ENCODE measurements around the gene MLEC.

MLEC gene

GRCh38 chr12:120690083-120690450, 3.1 kb downstream of the MLEC start:
- in situ Hi-C loops (cut with MboI; ENCODE audit: low sequenced_read_pairs) = no loop called here

- in situ Hi-C loops (cut with MboI; ENCODE audit: low sequenced_read_pairs) = no loop called here
Measured at GRCh38 chr12:120690978-120691377, 4.0 kb downstream of the MLEC start.

GRCh38 chr12:120692524-120693033, 5.6 kb downstream of the MLEC start:
- in situ Hi-C loops (cut with MboI; ENCODE audit: low sequenced_read_pairs) = no loop called here

DNA sequence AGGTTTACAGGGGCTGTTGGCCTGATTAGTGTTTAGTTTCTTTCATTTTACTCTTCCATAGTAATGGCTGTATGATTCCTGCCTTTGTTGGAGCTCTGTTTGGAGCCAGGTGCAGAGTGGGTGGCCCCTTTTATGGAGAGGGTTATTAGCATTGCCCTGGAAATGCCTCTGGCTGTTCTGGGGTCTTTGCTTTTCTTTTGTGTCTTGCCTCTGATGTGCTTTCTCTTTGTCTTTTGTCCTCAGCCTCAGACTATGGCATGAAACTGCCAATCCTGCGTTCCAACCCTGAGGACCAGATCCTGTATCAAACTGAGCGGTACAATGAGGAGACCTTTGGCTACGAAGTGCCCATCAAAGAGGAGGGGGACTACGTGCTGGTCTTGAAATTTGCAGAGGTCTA, 6.9 kb downstream of the MLEC start:
- in situ Hi-C loops (cut with MboI; ENCODE audit: low sequenced_read_pairs) = no loop called here

DNA sequence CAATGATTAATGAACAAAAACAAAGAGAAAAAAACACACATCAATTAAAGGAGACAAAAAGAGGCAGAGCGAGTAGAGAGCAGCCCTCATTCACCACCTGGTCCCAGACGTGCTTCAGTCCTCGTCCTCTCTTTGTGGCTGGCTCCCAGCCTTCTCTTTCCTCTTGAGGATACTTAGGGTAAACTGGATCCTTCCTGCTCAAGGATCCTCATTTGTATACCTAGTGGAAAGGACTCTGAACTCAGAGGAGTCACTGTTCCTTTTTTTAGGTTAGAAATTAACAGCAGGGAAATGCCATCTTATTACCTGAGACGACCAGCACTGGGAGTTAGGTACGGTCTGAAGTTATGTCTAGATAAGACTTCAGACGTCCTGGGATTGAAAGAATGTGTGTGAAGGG, 9.7 kb downstream of the MLEC start:
- in situ Hi-C loops (cut with MboI; ENCODE audit: low sequenced_read_pairs) = no loop called here

- in situ Hi-C loops (cut with MboI; ENCODE audit: low sequenced_read_pairs) = no loop called here
Measured at GRCh38 chr12:120697344-120697743, 10.4 kb downstream of the MLEC start.

GRCh38 chr12:120698665-120699064, 11.7 kb downstream of the MLEC start:
- in situ Hi-C loops (cut with MboI; ENCODE audit: low sequenced_read_pairs) = no loop called here

DNA sequence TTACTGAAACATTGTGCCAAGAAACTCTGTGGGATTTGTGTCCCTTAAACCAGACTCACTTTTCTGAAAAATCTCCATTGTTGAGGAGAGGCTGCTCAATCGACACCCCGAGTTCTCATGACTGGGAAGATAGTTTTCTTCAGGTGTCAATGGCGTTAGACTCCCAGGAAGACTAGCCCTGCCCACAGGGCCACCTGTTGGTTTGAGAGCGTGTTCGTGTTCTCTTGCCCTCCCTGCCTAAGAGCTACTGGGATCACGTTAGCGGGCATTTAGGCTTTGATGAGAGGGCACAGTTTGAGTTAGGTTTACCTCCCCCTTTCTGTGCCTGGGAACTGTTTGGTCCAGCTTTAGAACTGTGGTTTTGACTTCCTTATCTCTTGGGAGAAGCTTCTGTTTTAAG, 12.6 kb downstream of the MLEC start:
- in situ Hi-C loops (cut with MboI; ENCODE audit: low sequenced_read_pairs) = no loop called here

GRCh38 chr12:120700886-120701285, 13.9 kb downstream of the MLEC start:
- in situ Hi-C loops (cut with MboI; ENCODE audit: low sequenced_read_pairs) = no loop called here

DNA sequence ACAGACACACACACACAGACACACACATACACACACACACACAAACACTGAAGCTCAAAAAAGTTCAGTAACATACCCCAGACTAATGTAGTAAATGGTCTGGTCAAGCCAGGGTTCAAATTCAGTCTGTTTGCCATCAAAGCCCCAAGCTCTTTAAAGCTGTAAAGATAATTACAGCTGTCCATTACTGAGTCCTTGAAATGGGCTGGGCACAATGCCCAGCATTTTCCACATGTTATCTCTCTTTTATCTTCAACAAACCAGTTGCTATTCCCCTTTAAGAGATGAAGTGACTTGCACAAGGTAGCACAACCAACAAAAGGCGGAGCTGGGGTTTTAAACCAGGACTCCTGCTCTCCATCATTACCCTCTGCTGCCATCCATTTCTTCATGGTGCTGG, 15.7 kb downstream of the MLEC start:
- in situ Hi-C loops (cut with MboI; ENCODE audit: low sequenced_read_pairs) = no loop called here

GRCh38 chr12:120703311-120703942, 16.5 kb downstream of the MLEC start:
- in situ Hi-C loops (cut with MboI; ENCODE audit: low sequenced_read_pairs) = no loop called here

GRCh38 chr12:120705618-120706017, 18.7 kb downstream of the MLEC start:
- in situ Hi-C loops (cut with MboI; ENCODE audit: low sequenced_read_pairs) = no loop called here

GRCh38 chr12:120706029-120706428, 19.1 kb downstream of the MLEC start:
- in situ Hi-C loops (cut with MboI; ENCODE audit: low sequenced_read_pairs) = no loop called here

DNA sequence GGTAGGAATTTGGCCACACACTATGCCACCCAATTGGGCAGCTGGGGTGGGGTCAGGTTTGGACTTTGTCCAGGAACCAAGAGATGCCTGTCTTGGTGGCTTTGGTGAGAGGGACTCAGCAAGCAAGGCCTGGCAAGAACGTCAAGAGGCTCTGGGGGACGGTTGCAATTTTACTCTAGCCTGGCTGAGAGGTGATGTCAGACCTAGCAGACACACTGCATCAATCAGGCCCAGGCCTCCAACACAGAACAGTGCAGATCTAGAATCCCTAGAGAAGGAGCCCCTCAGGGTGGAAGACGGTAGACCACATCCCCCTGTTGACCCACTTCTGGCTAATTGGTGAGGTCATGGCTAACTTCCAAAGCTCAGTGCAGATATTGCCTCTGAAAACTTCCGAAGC, 21.7 kb downstream of the MLEC start:
- in situ Hi-C loops (cut with MboI; ENCODE audit: low sequenced_read_pairs) = no loop called here

- in situ Hi-C loops (cut with MboI; ENCODE audit: low sequenced_read_pairs) = loop anchor here (10.0 kb wide), 1 partner anchor 125 kb away; the partner anchor contains the start of gene POP5
Measured at GRCh38 chr12:120710031-120710804, 23.3 kb downstream of the MLEC start, which contains the start of gene UNC119B. TSS of gene UNC119B (plus strand) at chr12:120710458. CDS start at chr12:120710475, 17 bp downstream.

DNA sequence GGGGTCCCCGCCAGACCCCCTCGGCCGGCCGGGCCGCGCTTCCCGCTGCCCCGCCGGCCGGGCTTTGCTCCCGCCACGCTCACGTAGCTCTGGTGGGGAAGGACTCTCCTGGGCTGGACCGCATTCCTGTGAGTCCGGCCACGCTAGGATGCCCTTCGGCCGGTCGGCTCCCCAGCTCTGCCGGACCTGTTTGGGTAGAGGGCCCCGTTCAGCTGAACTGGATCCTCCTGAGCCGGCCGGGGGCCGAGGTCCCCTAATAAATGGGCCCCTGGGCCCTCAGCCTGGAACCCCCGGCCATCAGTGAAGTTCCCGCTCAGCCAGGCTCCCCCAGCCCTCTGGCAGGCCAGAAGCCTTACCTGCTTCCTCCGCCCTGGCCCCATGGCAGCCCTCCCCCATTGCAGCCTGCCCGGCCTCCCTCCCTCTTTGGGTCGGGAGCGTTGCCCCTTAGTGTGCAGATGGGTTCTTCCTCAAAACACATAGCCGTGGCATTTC, 23.9 kb downstream of the MLEC start:
- in situ Hi-C loops (cut with MboI; ENCODE audit: low sequenced_read_pairs) = loop anchor here (10.0 kb wide), 1 partner anchor 126 kb away; the partner anchor contains the start of gene POP5

- in situ Hi-C loops (cut with MboI; ENCODE audit: low sequenced_read_pairs) = loop anchor here (10.0 kb wide), 1 partner anchor 127 kb away; the partner anchor contains the start of gene POP5
Measured at GRCh38 chr12:120711411-120711810, 24.5 kb downstream of the MLEC start.

GRCh38 chr12:120712610-120713009, 25.7 kb downstream of the MLEC start:
- in situ Hi-C loops (cut with MboI; ENCODE audit: low sequenced_read_pairs) = loop anchor here (10.0 kb wide), 1 partner anchor 128 kb away; the partner anchor contains the start of gene POP5

DNA sequence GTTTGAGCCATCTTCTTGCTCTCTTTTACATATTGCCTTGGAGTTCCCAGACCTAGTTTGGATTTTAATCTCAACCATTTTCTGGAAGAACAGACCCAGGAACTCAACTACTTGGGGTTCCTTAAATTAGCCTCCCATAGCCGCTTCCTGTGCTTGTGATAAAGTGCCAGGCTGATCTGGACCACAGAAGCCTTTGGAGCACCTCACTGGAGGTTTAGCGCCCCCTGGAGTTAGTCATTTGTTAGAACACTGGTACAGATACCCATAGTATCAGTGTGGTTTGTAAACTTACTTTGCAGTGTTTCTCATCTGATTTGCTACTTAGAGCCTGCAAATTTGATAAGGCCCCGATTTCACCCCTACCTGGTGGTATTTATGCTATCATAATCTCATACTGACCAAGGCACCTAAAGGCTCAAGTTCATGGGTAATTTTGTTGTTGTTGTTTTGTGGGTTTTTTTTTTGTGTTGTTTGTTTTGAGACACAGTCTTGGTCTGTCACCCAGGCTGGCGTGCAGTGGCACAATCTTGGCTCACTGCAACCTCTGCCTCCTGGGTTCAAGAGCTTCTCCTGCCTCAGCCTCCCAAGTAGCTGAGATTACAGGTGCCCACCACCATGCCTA, 27.0 kb downstream of the MLEC start:
- in situ Hi-C loops (cut with MboI; ENCODE audit: low sequenced_read_pairs) = loop anchor here (10.0 kb wide), 1 partner anchor 129 kb away; the partner anchor contains the start of gene POP5

GRCh38 chr12:120718055-120718454, 31.1 kb downstream of the MLEC start:
- in situ Hi-C loops (cut with MboI; ENCODE audit: low sequenced_read_pairs) = loop anchor here (10.0 kb wide), 1 partner anchor 133 kb away; the partner anchor contains the start of gene POP5

DNA sequence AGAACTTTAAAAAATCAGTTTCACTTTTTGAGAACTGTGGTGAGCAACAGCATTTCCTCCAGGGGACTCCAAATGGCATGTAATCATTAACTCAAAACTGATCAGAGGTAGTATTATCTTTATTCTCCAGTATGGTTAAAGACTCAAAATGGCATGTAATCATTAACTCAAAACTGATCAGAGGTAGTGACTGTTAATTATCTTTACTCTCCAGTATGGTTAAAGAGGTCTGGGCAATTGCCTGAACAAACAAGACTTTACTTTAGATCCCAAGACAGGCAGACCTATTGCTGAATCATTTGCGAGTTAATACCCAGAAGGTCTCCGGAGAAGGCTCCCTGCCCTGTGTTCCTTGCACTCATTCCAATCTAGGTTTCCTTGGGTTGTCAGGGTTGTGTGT, 32.1 kb downstream of the MLEC start:
- in situ Hi-C loops (cut with MboI; ENCODE audit: low sequenced_read_pairs) = loop anchor here (10.0 kb wide), 1 partner anchor 134 kb away; the partner anchor contains the start of gene POP5
